K562 (cell line): ENCODE data around the gene APOL3. TPM values are rescaled to one million over a fixed set of nuclear protein-coding genes. Genes with fewer than 3 reads are reported as not detected.

Experiments
- CHAMP1 ChIP-seq: fragments of 450-650 bp; IDR thresholded peaks from 2 replicates; pipeline ENCODE4 v1.6.1; 2016; ENCODE audit warnings: mild to moderate bottlenecking
- CHD4 ChIP-seq: fragments of 200-600 bp; sonication (generic); IDR thresholded peaks from 3 replicates; pipeline ENCODE4 v1.6.1; 2012; ENCODE audit warnings: low read depth, mild to moderate bottlenecking, mixed read lengths, low read length, inconsistent platforms; ENCODE audit not compliant: insufficient read depth, insufficient replicate concordance, poor library complexity, severe bottlenecking
- DPF2 ChIP-seq: fragments of 450-650 bp; IDR thresholded peaks from 2 replicates; pipeline ENCODE4 v1.6.1; 2016
- ETV5 ChIP-seq: sonication (generic); formaldehyde crosslinking; IDR thresholded peaks from 2 replicates; pipeline ENCODE4 v1.4.0; 2020; ENCODE audit warnings: low read depth, mild to moderate bottlenecking, missing genetic modification reagents
- FOXA3 ChIP-seq, 2 experiments: fragments of 450-650 bp in 1 of 2; sonication (generic) in 1 of 2; formaldehyde crosslinking; IDR thresholded peaks in 1 of 2; conservative IDR thresholded peaks in 1 of 2; 2 replicates each; pipeline versions ENCODE4 v1.4.0 to v1.8.0; 2020 to 2022; ENCODE audit warnings: mild to moderate bottlenecking in 2 of 2, missing genetic modification reagents in 1 of 2
- HMBOX1 ChIP-seq: sonication (generic); IDR thresholded peaks from 2 replicates; pipeline ENCODE4 v1.6.1; 2016
- KDM2B ChIP-seq: fragments of 250-450 bp; sonication (Bioruptor Pico); IDR thresholded peaks from 2 replicates; pipeline ENCODE4 v1.8.0; 2021; ENCODE audit warnings: mild to moderate bottlenecking, moderate library complexity
- LEF1 ChIP-seq: fragments of 450-650 bp; IDR thresholded peaks from 2 replicates; pipeline ENCODE4 v1.6.1; 2016; ENCODE audit warnings: mild to moderate bottlenecking
- NCOA2 ChIP-seq, 2 experiments: fragments of 450-650 bp; IDR thresholded peaks; 2 replicates each; pipeline ENCODE4 v1.6.1; 2018; ENCODE audit warnings: mild to moderate bottlenecking in 2 of 2, moderate library complexity in 1 of 2; ENCODE audit not compliant: partially characterized antibody in 2 of 2
- ZNF75A ChIP-seq: fragments of 450-650 bp; formaldehyde crosslinking; IDR thresholded peaks from 2 replicates; pipeline ENCODE4 v1.4.0; 2020; ENCODE audit warnings: mild to moderate bottlenecking
- ZNF785 ChIP-seq: fragments of 250-450 bp; sonication (Bioruptor Pico); IDR thresholded peaks from 2 replicates; pipeline ENCODE4 v1.4.0; 2020; ENCODE audit warnings: mild to moderate bottlenecking
- polyA plus RNA-seq, 8 experiments: library from polyadenylated mRNA; depleted of rRNA in 4 of 8; stranded (reverse) in 5 of 8; unstranded in 3 of 8; fragments of >200 nt; fragmentation: Nextera tagmentation in 2 of 8; fragmentation: Illumina TruSeq in 1 of 8; extraction: Ambion mirVana in 2 of 8; extraction: Trizol in 1 of 8; gene quantifications; 2 replicates each; pipeline versions ENCODE4 v1.2.1 to v1.2.3, GENCODE V29; 2011 to 2014; ENCODE audit warnings: inconsistent platforms in 1 of 8, missing spikeins in 1 of 8
- total RNA-seq, 7 experiments: library from RNA; depleted of rRNA in 6 of 7; stranded (reverse); fragments of >200 nt in 6 of 7; fragmentation: Illumina TruSeq in 2 of 7; extraction: Trizol in 2 of 7; gene quantifications; 2 replicates each; pipeline versions ENCODE4 v1.2.1 to v1.2.3, GENCODE V29; 2011 to 2021; ENCODE audit warnings: low replicate concordance in 1 of 7
- TF ChIP-seq, protein P1 (sequence below): sonication (generic); formaldehyde crosslinking; IDR thresholded peaks from 2 replicates; pipeline ENCODE4 v1.8.1; 2023; ENCODE audit warnings: mild to moderate bottlenecking, missing genetic modification reagents
- TF ChIP-seq, protein P2 (sequence below), 2 experiments: fragments of 450-650 bp in 1 of 2; sonication (generic) in 1 of 2; formaldehyde crosslinking in 1 of 2; IDR thresholded peaks in 1 of 2; conservative IDR thresholded peaks in 1 of 2; 2 replicates each; pipeline versions ENCODE4 v1.6.1 to v1.8.1; 2016 to 2023; ENCODE audit warnings: mild to moderate bottlenecking in 2 of 2, moderate library complexity in 2 of 2, inconsistent platforms in 1 of 2, missing genetic modification reagents in 1 of 2
- TF ChIP-seq, protein P3 (sequence below), 3 experiments: fragments of 200-800 bp in 1 of 3; fragments of 250-450 bp in 1 of 3; fragments of 450-650 bp in 1 of 3; sonication (Bioruptor Pico) in 1 of 3; sonication (Bioruptor generic) in 1 of 3; formaldehyde crosslinking in 1 of 3; IDR thresholded peaks; 2 replicates each; pipeline versions ENCODE4 v1.6.1 to v1.8.0; 2016 to 2022; ENCODE audit warnings: mild to moderate bottlenecking in 2 of 3, missing genetic modification characterization in 2 of 3, missing compliant biosample characterization in 1 of 3, moderate library complexity in 1 of 3

APOL3 gene
- total and polyA plus RNA-seq, 9 of the 15 experiments (the other 6 are each of a cell fraction or from before 2014, with no cell fraction given) = 0.25 to 1.1 (median 0.56) TPM; not detected in 1

GRCh38 chr22:36201630-36202319, 41.2 kb upstream of the APOL3 start, which contains the start of gene APOL4 (continued):
- TF ChIP-seq CHAMP1 = no peak
- no peak for TF ChIP-seq FOXA3 (CRISPR knock-in tag; conservative IDR thresholded peaks at IDR 0.05 in 1 of 2, IDR thresholded peaks at IDR 0.05 in 1 of 2)
- no peak for TF ChIP-seq ZNF785
- no peak for TF ChIP-seq DPF2
- no peak for TF ChIP-seq CHD4
- TF ChIP-seq, protein P1, sequence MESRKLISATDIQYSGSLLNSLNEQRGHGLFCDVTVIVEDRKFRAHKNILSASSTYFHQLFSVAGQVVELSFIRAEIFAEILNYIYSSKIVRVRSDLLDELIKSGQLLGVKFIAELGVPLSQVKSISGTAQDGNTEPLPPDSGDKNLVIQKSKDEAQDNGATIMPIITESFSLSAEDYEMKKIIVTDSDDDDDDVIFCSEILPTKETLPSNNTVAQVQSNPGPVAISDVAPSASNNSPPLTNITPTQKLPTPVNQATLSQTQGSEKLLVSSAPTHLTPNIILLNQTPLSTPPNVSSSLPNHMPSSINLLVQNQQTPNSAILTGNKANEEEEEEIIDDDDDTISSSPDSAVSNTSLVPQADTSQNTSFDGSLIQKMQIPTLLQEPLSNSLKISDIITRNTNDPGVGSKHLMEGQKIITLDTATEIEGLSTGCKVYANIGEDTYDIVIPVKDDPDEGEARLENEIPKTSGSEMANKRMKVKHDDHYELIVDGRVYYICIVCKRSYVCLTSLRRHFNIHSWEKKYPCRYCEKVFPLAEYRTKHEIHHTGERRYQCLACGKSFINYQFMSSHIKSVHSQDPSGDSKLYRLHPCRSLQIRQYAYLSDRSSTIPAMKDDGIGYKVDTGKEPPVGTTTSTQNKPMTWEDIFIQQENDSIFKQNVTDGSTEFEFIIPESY (CRISPR knock-in tag) = no peak
- peak; percentile 69 for TF ChIP-seq HMBOX1
- TF ChIP-seq, protein P2, sequence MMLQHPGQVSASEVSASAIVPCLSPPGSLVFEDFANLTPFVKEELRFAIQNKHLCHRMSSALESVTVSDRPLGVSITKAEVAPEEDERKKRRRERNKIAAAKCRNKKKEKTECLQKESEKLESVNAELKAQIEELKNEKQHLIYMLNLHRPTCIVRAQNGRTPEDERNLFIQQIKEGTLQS (IDR thresholded peaks at IDR 0.05) = no peak
- TF ChIP-seq, protein P2 (CRISPR knock-in tag; conservative IDR thresholded peaks at IDR 0.05) = no peak
- no peak for TF ChIP-seq NCOA2 (IDR thresholded peaks at IDR 0.05; ENCODE audit: partially characterized antibody in 2 of 2)
- peak; percentile 61; the same call in 1 of the 2 replicates for TF ChIP-seq ETV5 (CRISPR knock-in tag)
- no peak for TF ChIP-seq KDM2B (CRISPR knock-in tag)
- TF ChIP-seq, protein P3, sequence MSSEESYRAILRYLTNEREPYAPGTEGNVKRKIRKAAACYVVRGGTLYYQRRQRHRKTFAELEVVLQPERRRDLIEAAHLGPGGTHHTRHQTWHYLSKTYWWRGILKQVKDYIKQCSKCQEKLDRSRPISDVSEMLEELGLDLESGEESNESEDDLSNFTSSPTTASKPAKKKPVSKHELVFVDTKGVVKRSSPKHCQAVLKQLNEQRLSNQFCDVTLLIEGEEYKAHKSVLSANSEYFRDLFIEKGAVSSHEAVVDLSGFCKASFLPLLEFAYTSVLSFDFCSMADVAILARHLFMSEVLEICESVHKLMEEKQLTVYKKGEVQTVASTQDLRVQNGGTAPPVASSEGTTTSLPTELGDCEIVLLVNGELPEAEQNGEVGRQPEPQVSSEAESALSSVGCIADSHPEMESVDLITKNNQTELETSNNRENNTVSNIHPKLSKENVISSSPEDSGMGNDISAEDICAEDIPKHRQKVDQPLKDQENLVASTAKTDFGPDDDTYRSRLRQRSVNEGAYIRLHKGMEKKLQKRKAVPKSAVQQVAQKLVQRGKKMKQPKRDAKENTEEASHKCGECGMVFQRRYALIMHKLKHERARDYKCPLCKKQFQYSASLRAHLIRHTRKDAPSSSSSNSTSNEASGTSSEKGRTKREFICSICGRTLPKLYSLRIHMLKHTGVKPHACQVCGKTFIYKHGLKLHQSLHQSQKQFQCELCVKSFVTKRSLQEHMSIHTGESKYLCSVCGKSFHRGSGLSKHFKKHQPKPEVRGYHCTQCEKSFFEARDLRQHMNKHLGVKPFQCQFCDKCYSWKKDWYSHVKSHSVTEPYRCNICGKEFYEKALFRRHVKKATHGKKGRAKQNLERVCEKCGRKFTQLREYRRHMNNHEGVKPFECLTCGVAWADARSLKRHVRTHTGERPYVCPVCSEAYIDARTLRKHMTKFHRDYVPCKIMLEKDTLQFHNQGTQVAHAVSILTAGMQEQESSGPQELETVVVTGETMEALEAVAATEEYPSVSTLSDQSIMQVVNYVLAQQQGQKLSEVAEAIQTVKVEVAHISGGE (CRISPR knock-in tag; IDR thresholded peaks at IDR 0.05) = 0 out of 6 replicates have a peak, but pooled peaks of 1 of the 3 experiments have one; percentile 22
- TF ChIP-seq LEF1 = no peak
- TF ChIP-seq ZNF75A (CRISPR knock-in tag) = no peak
